Left lung (tissue), 10 donors: ENCODE data around the gene TANGO2. TPM values are rescaled to one million over a fixed set of nuclear protein-coding genes. Genes with fewer than 3 reads are reported as not detected.

Experiments
- ATAC-seq: fragments of 200-7000 bp; cut with Tn5 transposase; one replicate; pipeline ENCODE4 v1.9.1; 2020; ENCODE audit warnings: moderate library complexity
- DNase-seq, 4 donors: peaks; one replicate each; pipeline ENCODE4 v3.0.0-alpha.2; 2013 to 2020
- H3K27ac ChIP-seq, 2 donors: fragments of 200-600 bp; sonication (generic) in 1 of 2; one replicate each; pipeline versions ENCODE4 v1.5.0 to v1.8.0; 2020 to 2021
- H3K27me3 ChIP-seq, 2 donors: fragments of 200-600 bp; sonication (generic) in 1 of 2; one replicate each; pipeline versions ENCODE4 v1.5.0 to v1.8.0; 2020 to 2021
- H3K36me3 ChIP-seq, 2 donors: fragments of 200-600 bp; sonication (generic) in 1 of 2; one replicate each; pipeline versions ENCODE4 v1.5.0 to v1.8.0; 2020 to 2021
- H3K4me1 ChIP-seq, 2 donors: fragments of 200-600 bp; one replicate each; pipeline ENCODE4 v1.8.0; 2021
- H3K4me3 ChIP-seq, 2 donors: fragments of 200-600 bp; sonication (generic) in 1 of 2; one replicate each; pipeline versions ENCODE4 v1.5.0 to v1.8.0; 2020 to 2021; ENCODE audit warnings: mild to moderate bottlenecking in 1 of 2
- H3K9me3 ChIP-seq, 2 donors: fragments of 200-600 bp; sonication (generic) in 1 of 2; one replicate each; pipeline versions ENCODE4 v1.5.0 to v1.8.0; 2020 to 2021
- intact Hi-C, 2 donors: fragments of 100-400 bp; cut with DNase I; formaldehyde crosslinking; loops; one replicate each; pipeline versions ENCODE4 v1.11.2 to v1.14.2; 2022
- polyA plus RNA-seq, 6 donors: library from polyadenylated mRNA; unstranded; fragments of 120-200 nt; gene quantifications; one replicate each; pipeline ENCODE4 v1.2.1, GENCODE V29; 2013; ENCODE audit not compliant: insufficient read length in 6 of 6
- total RNA-seq, 2 donors: library from RNA; stranded (reverse); fragmentation: NEBNext Ultra II Directional; extraction: Animal tissue kit (Norgen Biotek cat#: 25700); gene quantifications; one replicate each; pipeline ENCODE4 v1.2.1, GENCODE V29; 2021
- TF ChIP-seq, protein P1 (sequence below), 2 donors: fragments of 200-600 bp; sonication (generic) in 1 of 2; IDR thresholded peaks; one replicate each; pipeline versions ENCODE4 v1.5.0 to v1.8.0; 2021; ENCODE audit warnings: antibody characterized with exemption in 2 of 2
- donor health status: DM: no; HTN: yes; CAD: no.
- donor health status: DM: no; HTN: no; CAD: no.

TANGO2 gene
- total and polyA plus RNA-seq, 8 donors = 10.9 to 47.2 (median 13.6) TPM

DNA sequence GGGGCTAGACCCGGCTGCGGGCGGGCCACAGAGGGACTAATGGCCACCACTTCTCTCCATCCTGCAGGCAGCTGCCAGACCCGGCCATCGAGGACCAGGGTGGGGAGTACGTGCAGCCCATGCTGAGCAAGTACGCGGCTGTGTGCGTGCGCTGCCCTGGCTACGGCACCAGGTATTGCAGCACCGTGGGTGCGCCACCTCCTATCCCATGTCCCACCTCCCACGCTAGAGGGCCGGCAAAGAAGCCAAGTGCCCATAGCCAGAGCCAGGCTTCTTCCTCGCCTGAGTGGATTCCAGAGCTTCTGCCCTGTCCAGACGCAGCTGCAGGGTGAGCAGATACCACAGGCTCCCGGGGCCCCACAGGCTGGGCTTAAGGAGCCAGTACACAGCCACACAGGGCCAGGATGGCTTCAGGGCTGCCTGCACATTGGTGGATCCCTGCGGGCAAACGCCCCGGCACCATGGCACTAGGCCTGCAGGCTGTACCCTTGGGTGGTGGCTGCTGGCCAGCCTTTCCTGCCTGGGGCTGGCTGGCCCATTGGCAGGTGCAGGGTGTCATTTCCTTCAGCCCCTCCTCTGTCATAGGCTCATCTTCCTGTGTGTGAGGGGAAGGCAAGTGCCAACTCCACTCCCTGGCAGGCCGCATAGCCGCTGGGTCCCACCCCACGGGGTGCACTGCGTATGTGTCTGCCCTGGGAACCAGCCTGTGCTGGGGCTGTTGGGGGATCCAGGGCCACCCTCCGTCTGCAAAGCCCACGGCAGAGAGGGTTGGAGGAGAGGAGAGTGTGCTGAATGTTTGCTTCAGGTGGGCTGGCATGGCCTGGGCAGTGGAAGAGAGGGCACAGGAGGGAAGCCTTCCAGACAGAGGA, 42.6 kb downstream of the TANGO2 start:
- peak in 1 of 4 donors; percentile 73 for DNase-seq

GRCh38 chr22:20064140-20064480, 43.2 kb downstream of the TANGO2 start:
- no peak overlapping the region for H3K4me3 ChIP-seq
- H3K27me3 ChIP-seq = no peaks in the 10 kb centered on the region
- ATAC-seq (no peak), DNase-seq (peak in 1 of 4 donors; percentile 55)
- TF ChIP-seq, protein P1, sequence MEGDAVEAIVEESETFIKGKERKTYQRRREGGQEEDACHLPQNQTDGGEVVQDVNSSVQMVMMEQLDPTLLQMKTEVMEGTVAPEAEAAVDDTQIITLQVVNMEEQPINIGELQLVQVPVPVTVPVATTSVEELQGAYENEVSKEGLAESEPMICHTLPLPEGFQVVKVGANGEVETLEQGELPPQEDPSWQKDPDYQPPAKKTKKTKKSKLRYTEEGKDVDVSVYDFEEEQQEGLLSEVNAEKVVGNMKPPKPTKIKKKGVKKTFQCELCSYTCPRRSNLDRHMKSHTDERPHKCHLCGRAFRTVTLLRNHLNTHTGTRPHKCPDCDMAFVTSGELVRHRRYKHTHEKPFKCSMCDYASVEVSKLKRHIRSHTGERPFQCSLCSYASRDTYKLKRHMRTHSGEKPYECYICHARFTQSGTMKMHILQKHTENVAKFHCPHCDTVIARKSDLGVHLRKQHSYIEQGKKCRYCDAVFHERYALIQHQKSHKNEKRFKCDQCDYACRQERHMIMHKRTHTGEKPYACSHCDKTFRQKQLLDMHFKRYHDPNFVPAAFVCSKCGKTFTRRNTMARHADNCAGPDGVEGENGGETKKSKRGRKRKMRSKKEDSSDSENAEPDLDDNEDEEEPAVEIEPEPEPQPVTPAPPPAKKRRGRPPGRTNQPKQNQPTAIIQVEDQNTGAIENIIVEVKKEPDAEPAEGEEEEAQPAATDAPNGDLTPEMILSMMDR (IDR thresholded peaks at IDR 0.05) = no peak
- H3K27ac ChIP-seq = no peak overlapping the region
- H3K9me3 ChIP-seq = no peaks in the 10 kb centered on the region
- H3K36me3 ChIP-seq = peaks cover 0 to 64% of the 10 kb centered on the region in 2 donors
- peaks cover 0 to 7% of the 10 kb centered on the region in 2 donors for H3K4me1 ChIP-seq
- intact Hi-C loops = no loop called here

More for the DNA sequence above, 42.6 kb downstream of the TANGO2 start:
- Histone ChIP-seq H3K4me1 (peaks cover 0 to 8% of the 10 kb centered on the region in 2 donors), H3K27ac (no peak overlapping the region), H3K4me3 (no peak overlapping the region), H3K27me3 (no peaks in the 10 kb centered on the region), H3K36me3 (peaks cover 0 to 70% of the 10 kb centered on the region in 2 donors), H3K9me3 (no peaks in the 10 kb centered on the region)
- intact Hi-C loops = no loop called here
- ATAC-seq = no peak
- TF ChIP-seq, protein P1 (IDR thresholded peaks at IDR 0.05) = no peak

GRCh38 chr22:20064545-20065262, 43.8 kb downstream of the TANGO2 start:
- ATAC-seq (no peak), DNase-seq (peak in 1 of 4 donors; percentile 58)
- Histone ChIP-seq H3K27me3 (no peaks in the 10 kb centered on the region), H3K4me1 (peaks cover 0 to 5% of the 10 kb centered on the region in 2 donors), H3K9me3 (no peaks in the 10 kb centered on the region), H3K4me3 (no peak overlapping the region), H3K27ac (no peak overlapping the region), H3K36me3 (peaks cover 0 to 61% of the 10 kb centered on the region in 2 donors)
- intact Hi-C loops = no loop called here
- TF ChIP-seq, protein P1 (IDR thresholded peaks at IDR 0.05) = no peak

GRCh38 chr22:20065896-20066616, 45.1 kb downstream of the TANGO2 start:
- H3K27ac ChIP-seq = no peak overlapping the region
- no peaks in the 10 kb centered on the region for H3K27me3 ChIP-seq
- peaks cover 0 to 52% of the 10 kb centered on the region in 2 donors for H3K36me3 ChIP-seq
- intact Hi-C loops = no loop called here
- TF ChIP-seq, protein P1 (IDR thresholded peaks at IDR 0.05) = no peak
- H3K9me3 ChIP-seq = no peaks in the 10 kb centered on the region
- DNase-seq (peak in 1 of 4 donors; percentile 42), ATAC-seq (no peak)
- H3K4me3 ChIP-seq = no peak overlapping the region
- peaks cover 0 to 5% of the 10 kb centered on the region in 2 donors for H3K4me1 ChIP-seq
